ENCODE results near the gene RASGRF2.

DNA sequence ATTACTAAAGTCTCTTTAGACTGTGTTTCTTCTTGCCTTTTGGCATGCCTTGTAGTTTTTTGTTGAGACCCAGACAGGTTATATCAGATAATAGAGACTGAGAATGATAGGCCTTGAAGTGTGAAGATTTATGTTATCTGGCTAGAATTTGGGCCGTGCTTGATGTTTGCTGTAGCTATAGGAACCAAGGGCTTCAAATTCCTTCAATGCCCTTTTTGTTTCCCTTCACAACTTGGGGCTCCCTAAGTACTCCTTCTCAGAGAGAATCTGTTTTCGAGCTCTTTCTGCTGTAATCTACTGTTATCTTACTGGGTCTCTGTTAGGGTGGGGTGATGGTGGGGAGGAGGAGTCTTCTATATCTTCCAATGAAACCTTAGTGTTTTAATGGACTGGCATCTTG lies 177.7 kb downstream of the RASGRF2 start:
- TF ChIP-seq TAF1 (IDR thresholded peaks at IDR 0.05; ENCODE audit: low read depth) (no peak), POLR2AphosphoS5 (IDR thresholded peaks at IDR 0.05) (no peak), CTCF (IDR thresholded peaks at IDR 0.05; ENCODE audit: poor library complexity, severe bottlenecking) (no peak), EZH2 (IDR thresholded peaks at IDR 0.05; ENCODE audit: borderline replicate concordance, insufficient read depth, low read length, poor library complexity, severe bottlenecking) (no peak), EP300 (conservative IDR thresholded peaks at IDR 0.05; ENCODE audit: poor library complexity, severe bottlenecking) (no peak), MXI1 (conservative IDR thresholded peaks at IDR 0.05; ENCODE audit: poor library complexity, severe bottlenecking) (no peak)
- TF ChIP-seq, protein P1, sequence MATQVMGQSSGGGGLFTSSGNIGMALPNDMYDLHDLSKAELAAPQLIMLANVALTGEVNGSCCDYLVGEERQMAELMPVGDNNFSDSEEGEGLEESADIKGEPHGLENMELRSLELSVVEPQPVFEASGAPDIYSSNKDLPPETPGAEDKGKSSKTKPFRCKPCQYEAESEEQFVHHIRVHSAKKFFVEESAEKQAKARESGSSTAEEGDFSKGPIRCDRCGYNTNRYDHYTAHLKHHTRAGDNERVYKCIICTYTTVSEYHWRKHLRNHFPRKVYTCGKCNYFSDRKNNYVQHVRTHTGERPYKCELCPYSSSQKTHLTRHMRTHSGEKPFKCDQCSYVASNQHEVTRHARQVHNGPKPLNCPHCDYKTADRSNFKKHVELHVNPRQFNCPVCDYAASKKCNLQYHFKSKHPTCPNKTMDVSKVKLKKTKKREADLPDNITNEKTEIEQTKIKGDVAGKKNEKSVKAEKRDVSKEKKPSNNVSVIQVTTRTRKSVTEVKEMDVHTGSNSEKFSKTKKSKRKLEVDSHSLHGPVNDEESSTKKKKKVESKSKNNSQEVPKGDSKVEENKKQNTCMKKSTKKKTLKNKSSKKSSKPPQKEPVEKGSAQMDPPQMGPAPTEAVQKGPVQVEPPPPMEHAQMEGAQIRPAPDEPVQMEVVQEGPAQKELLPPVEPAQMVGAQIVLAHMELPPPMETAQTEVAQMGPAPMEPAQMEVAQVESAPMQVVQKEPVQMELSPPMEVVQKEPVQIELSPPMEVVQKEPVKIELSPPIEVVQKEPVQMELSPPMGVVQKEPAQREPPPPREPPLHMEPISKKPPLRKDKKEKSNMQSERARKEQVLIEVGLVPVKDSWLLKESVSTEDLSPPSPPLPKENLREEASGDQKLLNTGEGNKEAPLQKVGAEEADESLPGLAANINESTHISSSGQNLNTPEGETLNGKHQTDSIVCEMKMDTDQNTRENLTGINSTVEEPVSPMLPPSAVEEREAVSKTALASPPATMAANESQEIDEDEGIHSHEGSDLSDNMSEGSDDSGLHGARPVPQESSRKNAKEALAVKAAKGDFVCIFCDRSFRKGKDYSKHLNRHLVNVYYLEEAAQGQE (IDR thresholded peaks at IDR 0.05; ENCODE audit: borderline replicate concordance), result no peak
